K562 (cell line): Measurements from ENCODE around the gene SCUBE1. TPM values are rescaled to one million over a fixed set of nuclear protein-coding genes. Genes with fewer than 3 reads are reported as not detected.
A peak's percentile ranks its signal among the peaks of the same experiment; 100 is the strongest.

Experiments used
- EWSR1 ChIP-seq: fragments of 450-650 bp; IDR thresholded peaks from 2 replicates; pipeline ENCODE4 v1.6.1; 2018; ENCODE audit warnings: borderline replicate concordance, mild to moderate bottlenecking, low read depth, moderate library complexity; ENCODE audit not compliant: partially characterized antibody
- HOMEZ ChIP-seq: fragments of 250-450 bp; sonication (Bioruptor Pico); IDR thresholded peaks from 2 replicates; pipeline ENCODE4 v1.4.0; 2020; ENCODE audit warnings: mild to moderate bottlenecking, moderate library complexity
- NFIC ChIP-seq: fragments of 450-650 bp; IDR thresholded peaks from 2 replicates; pipeline ENCODE4 v1.6.1; 2017; ENCODE audit warnings: mild to moderate bottlenecking, inconsistent platforms
- ZNF239 ChIP-seq: fragments of 250-450 bp; sonication (Bioruptor Pico); IDR thresholded peaks from 2 replicates; pipeline ENCODE4 v1.4.0; 2020; ENCODE audit warnings: mild to moderate bottlenecking
- polyA plus RNA-seq, 8 experiments: library from polyadenylated mRNA; depleted of rRNA in 4 of 8; stranded (reverse) in 5 of 8; unstranded in 3 of 8; fragments of >200 nt; fragmentation: Nextera tagmentation in 2 of 8; fragmentation: Illumina TruSeq in 1 of 8; extraction: Ambion mirVana in 2 of 8; extraction: Trizol in 1 of 8; gene quantifications; 2 replicates each; pipeline versions ENCODE4 v1.2.1 to v1.2.3, GENCODE V29; 2011 to 2014; ENCODE audit warnings: inconsistent platforms in 1 of 8, missing spikeins in 1 of 8
- total RNA-seq, 7 experiments: library from RNA; depleted of rRNA in 6 of 7; stranded (reverse); fragments of >200 nt in 6 of 7; fragmentation: Illumina TruSeq in 2 of 7; extraction: Trizol in 2 of 7; gene quantifications; 2 replicates each; pipeline versions ENCODE4 v1.2.1 to v1.2.3, GENCODE V29; 2011 to 2021; ENCODE audit warnings: low replicate concordance in 1 of 7

SCUBE1 gene
- total and polyA plus RNA-seq, 9 of the 15 experiments (the other 6 are each of a cell fraction or from before 2014, with no cell fraction given) = 0.03 to 0.47 (median 0.29) TPM; not detected in 6

- no peak for TF ChIP-seq HOMEZ
- peak; percentile 63 for TF ChIP-seq NFIC
- no peak for TF ChIP-seq EWSR1
- no peak for TF ChIP-seq ZNF239 (CRISPR knock-in tag)
- TF ChIP-seq, all 486 proteins: peak for 1
These were observed 195.4 kb downstream of the SCUBE1 start (continued) for GRCh38 chr22:43147821-43148220.

Other genes starting within 250 kb of the SCUBE1 start
- gene BIK, start 232.6 kb downstream of the SCUBE1 start, total RNA-seq (2014; rRNA removed) = 0.18 and 0.69 TPM in 2 replicates
- 0.15 and 0.19 TPM in 2 replicates for gene BIK, start 232.6 kb downstream of the SCUBE1 start, total RNA-seq (2014; rRNA removed; fragmentation: Illumina TruSeq; extraction: Trizol)
- not detected in 2 replicates for gene BIK, start 232.6 kb downstream of the SCUBE1 start, total RNA-seq (2015; rRNA removed; fragmentation: Illumina TruSeq; extraction: Trizol)
- gene BIK, start 232.6 kb downstream of the SCUBE1 start, total RNA-seq (2021) = 0.20 and 0.22 TPM in 2 replicates
- gene BIK, start 232.6 kb downstream of the SCUBE1 start, polyA plus RNA-seq (2011; rRNA removed) = 0.08 and 0.34 TPM in 2 replicates
- gene BIK, start 232.6 kb downstream of the SCUBE1 start, polyA plus RNA-seq (2014; fragmentation: Illumina TruSeq; extraction: Trizol) = not detected in 2 replicates
- gene BIK, start 232.6 kb downstream of the SCUBE1 start, polyA plus RNA-seq (2014; fragmentation: Nextera tagmentation; extraction: Ambion mirVana) = not detected
- gene BIK, start 232.6 kb downstream of the SCUBE1 start, polyA plus RNA-seq (2014; rRNA removed) = 0.23 and 0.28 TPM in 2 replicates
- 23.7 and 28.4 TPM in 2 replicates for gene MCAT, start 200.0 kb downstream of the SCUBE1 start, total RNA-seq (2014; rRNA removed)
- 8.1 and 9.6 TPM in 2 replicates for gene MCAT, start 200.0 kb downstream of the SCUBE1 start, total RNA-seq (2014; rRNA removed; fragmentation: Illumina TruSeq; extraction: Trizol)
- 11.7 and 12.4 TPM in 2 replicates for gene MCAT, start 200.0 kb downstream of the SCUBE1 start, total RNA-seq (2015; rRNA removed; fragmentation: Illumina TruSeq; extraction: Trizol)
- gene MCAT, start 200.0 kb downstream of the SCUBE1 start, total RNA-seq (2021) = 26.3 and 27.8 TPM in 2 replicates
- gene MCAT, start 200.0 kb downstream of the SCUBE1 start, polyA plus RNA-seq (2011; rRNA removed) = 13.9 and 14.0 TPM in 2 replicates
- 15.0 TPM in 2 replicates for gene MCAT, start 200.0 kb downstream of the SCUBE1 start, polyA plus RNA-seq (2014; fragmentation: Illumina TruSeq; extraction: Trizol)
- gene MCAT, start 200.0 kb downstream of the SCUBE1 start, polyA plus RNA-seq (2014; fragmentation: Nextera tagmentation; extraction: Ambion mirVana) = 1 to 10 TPM; 3.3 to 4.6 TPM
- gene MCAT, start 200.0 kb downstream of the SCUBE1 start, polyA plus RNA-seq (2014; rRNA removed) = 25.3 and 27.7 TPM in 2 replicates
- 108 and 141 TPM in 2 replicates for gene TSPO, start 191.8 kb downstream of the SCUBE1 start, total RNA-seq (2014; rRNA removed)
- 6.0 and 7.2 TPM in 2 replicates for gene TSPO, start 191.8 kb downstream of the SCUBE1 start, total RNA-seq (2014; rRNA removed; fragmentation: Illumina TruSeq; extraction: Trizol)
- gene TSPO, start 191.8 kb downstream of the SCUBE1 start, total RNA-seq (2015; rRNA removed; fragmentation: Illumina TruSeq; extraction: Trizol) = 25.3 and 29.2 TPM in 2 replicates
- gene TSPO, start 191.8 kb downstream of the SCUBE1 start, total RNA-seq (2021) = 81.7 and 82.4 TPM in 2 replicates
- 29.0 and 49.9 TPM in 2 replicates for gene TSPO, start 191.8 kb downstream of the SCUBE1 start, polyA plus RNA-seq (2011; rRNA removed)
- gene TSPO, start 191.8 kb downstream of the SCUBE1 start, polyA plus RNA-seq (2014; fragmentation: Illumina TruSeq; extraction: Trizol) = 11.5 and 38.8 TPM in 2 replicates
- 10 to 100 TPM in 1 of 2 experiments, 1 to 10 TPM in 1; 4.9 to 18.0 TPM for gene TSPO, start 191.8 kb downstream of the SCUBE1 start, polyA plus RNA-seq (2014; fragmentation: Nextera tagmentation; extraction: Ambion mirVana)
- gene TSPO, start 191.8 kb downstream of the SCUBE1 start, polyA plus RNA-seq (2014; rRNA removed) = 126 and 139 TPM in 2 replicates
- gene TTLL12, start 156.2 kb downstream of the SCUBE1 start, total RNA-seq (2014; rRNA removed) = 110 and 158 TPM in 2 replicates
- gene TTLL12, start 156.2 kb downstream of the SCUBE1 start, total RNA-seq (2014; rRNA removed; fragmentation: Illumina TruSeq; extraction: Trizol) = 15.6 and 19.4 TPM in 2 replicates
- gene TTLL12, start 156.2 kb downstream of the SCUBE1 start, total RNA-seq (2015; rRNA removed; fragmentation: Illumina TruSeq; extraction: Trizol) = 43.0 and 46.7 TPM in 2 replicates
- gene TTLL12, start 156.2 kb downstream of the SCUBE1 start, total RNA-seq (2021) = 125 and 128 TPM in 2 replicates
- gene TTLL12, start 156.2 kb downstream of the SCUBE1 start, polyA plus RNA-seq (2011; rRNA removed) = 34.1 and 51.4 TPM in 2 replicates
- 70.4 and 136 TPM in 2 replicates for gene TTLL12, start 156.2 kb downstream of the SCUBE1 start, polyA plus RNA-seq (2014; fragmentation: Illumina TruSeq; extraction: Trizol)
- gene TTLL12, start 156.2 kb downstream of the SCUBE1 start, polyA plus RNA-seq (2014; fragmentation: Nextera tagmentation; extraction: Ambion mirVana) = 1 to 10 TPM; 1.3 to 1.6 TPM
- 75.2 and 82.3 TPM in 2 replicates for gene TTLL12, start 156.2 kb downstream of the SCUBE1 start, polyA plus RNA-seq (2014; rRNA removed)
- not detected in 2 replicates for gene MPPED1, start 68.6 kb upstream of the SCUBE1 start, total RNA-seq (2014; rRNA removed)
- gene MPPED1, start 68.6 kb upstream of the SCUBE1 start, total RNA-seq (2014; rRNA removed; fragmentation: Illumina TruSeq; extraction: Trizol) = not detected in 2 replicates
- gene MPPED1, start 68.6 kb upstream of the SCUBE1 start, total RNA-seq (2015; rRNA removed; fragmentation: Illumina TruSeq; extraction: Trizol) = not detected in 2 replicates
- not detected in 2 replicates for gene MPPED1, start 68.6 kb upstream of the SCUBE1 start, total RNA-seq (2021)
- gene MPPED1, start 68.6 kb upstream of the SCUBE1 start, polyA plus RNA-seq (2011; rRNA removed) = not detected in 2 replicates
- not detected in 2 replicates for gene MPPED1, start 68.6 kb upstream of the SCUBE1 start, polyA plus RNA-seq (2014; fragmentation: Illumina TruSeq; extraction: Trizol)
- gene MPPED1, start 68.6 kb upstream of the SCUBE1 start, polyA plus RNA-seq (2014; fragmentation: Nextera tagmentation; extraction: Ambion mirVana) = not detected
- not detected in 2 replicates for gene MPPED1, start 68.6 kb upstream of the SCUBE1 start, polyA plus RNA-seq (2014; rRNA removed)